Endodermal cell (in vitro differentiated cells): ENCODE measurements around the gene SERPINE3. TPM values are rescaled to one million over a fixed set of nuclear protein-coding genes. Genes with fewer than 3 reads are reported as not detected.
A peak's percentile ranks its signal among the peaks of the same experiment; 100 is the strongest.

Experiments
- DNase-seq: peaks from one replicate; pipeline ENCODE4 v3.0.0-alpha.2; 2017
- H3K27ac ChIP-seq: 2 replicates; pipeline ENCODE4 v1.5.1; 2013; ENCODE audit warnings: mild to moderate bottlenecking, low read depth, low read length, moderate library complexity
- H3K27me3 ChIP-seq: 2 replicates; pipeline ENCODE4 v1.6.1; 2013; ENCODE audit warnings: mild to moderate bottlenecking, low read length, moderate library complexity; ENCODE audit not compliant: insufficient read depth, control insufficient read depth, poor library complexity, severe bottlenecking
- H3K36me3 ChIP-seq: 2 replicates; pipeline ENCODE4 v1.7.0; 2013; ENCODE audit warnings: mild to moderate bottlenecking, low read length, moderate library complexity; ENCODE audit not compliant: control insufficient read depth, insufficient read depth
- H3K4me1 ChIP-seq: one replicate; pipeline ENCODE4 v1.7.0; 2013; ENCODE audit warnings: low read length; ENCODE audit not compliant: control insufficient read depth, insufficient read depth
- H3K4me3 ChIP-seq: 2 replicates; pipeline ENCODE4 v1.5.1; 2013; ENCODE audit warnings: mild to moderate bottlenecking, low read length, moderate library complexity
- H3K9ac ChIP-seq: 2 replicates; pipeline ENCODE4 v1.6.1; 2013; ENCODE audit warnings: mild to moderate bottlenecking, low read length, moderate library complexity; ENCODE audit not compliant: poor library complexity, severe bottlenecking; ENCODE audit errors: extremely low read depth
- H3K9me3 ChIP-seq: 2 replicates; pipeline ENCODE4 v1.6.1; 2013; ENCODE audit warnings: mild to moderate bottlenecking, low read length, moderate library complexity; ENCODE audit not compliant: control insufficient read depth
- H3K27ac Mint-ChIP-seq: 2 replicates; pipeline ENCODE4 v1.8.0; 2020; ENCODE audit warnings: mixed read lengths
- H3K27me3 Mint-ChIP-seq: 2 replicates; pipeline ENCODE4 v1.8.0; 2021; ENCODE audit warnings: mild to moderate bottlenecking, mixed read lengths; ENCODE audit not compliant: insufficient read depth
- H3K36me3 Mint-ChIP-seq: 2 replicates; pipeline ENCODE4 v1.8.0; 2020; ENCODE audit warnings: low read depth, mixed read lengths
- H3K4me1 Mint-ChIP-seq: 2 replicates; pipeline ENCODE4 v1.8.0; 2020; ENCODE audit warnings: mixed read lengths
- H3K4me3 Mint-ChIP-seq: 2 replicates; pipeline ENCODE4 v1.8.0; 2020; ENCODE audit warnings: mild to moderate bottlenecking, moderate library complexity, mixed read lengths
- H3K9me3 Mint-ChIP-seq: 2 replicates; pipeline ENCODE4 v1.8.0; 2020; ENCODE audit warnings: mild to moderate bottlenecking, mixed read lengths
- CTCF ChIP-seq: fragments of 200-600 bp; sonication (generic); conservative IDR thresholded peaks from 2 replicates; pipeline ENCODE4 v1.5.0; 2021; ENCODE audit warnings: antibody characterized with exemption, mild to moderate bottlenecking
- whole genome bisulfite sequencing, 2 experiments: methylation state at CpG; one replicate each; pipeline versions ENCODE4 v1.1.5 to v1.1.7; 2013; ENCODE audit warnings: missing lambda C conversion rate in 2 of 2, mixed read lengths in 1 of 2; ENCODE audit not compliant: insufficient coverage in 1 of 2, insufficient read length in 1 of 2; 5-methylcytosine and 5-hydroxymethylcytosine counted together
- total RNA-seq, 2 donors: library from RNA; stranded (reverse); fragmentation: NEBNext Ultra II Directional in 1 of 2; extraction: Animal tissue kit (Norgen Biotek cat#: 25700) in 1 of 2; gene quantifications; 2 replicates in 1 of 2; 3 replicates in 1 of 2; pipeline ENCODE4 v1.2.1, GENCODE V29; 2021

SERPINE3 gene
- total RNA-seq, 2 donors from 2014 or later = 0.89 TPM; not detected in 1

- H3K4me1 Mint-ChIP-seq = no peaks in the 10 kb centered on the region
- Histone ChIP-seq H3K9ac (no peak overlapping the region), H3K4me3 (no peak overlapping the region), H3K4me1 (no peaks in the 10 kb centered on the region), H3K36me3 (no peaks in the 10 kb centered on the region), H3K9me3 (no peaks in the 10 kb centered on the region), H3K27ac (no peak overlapping the region), H3K27me3 (no peaks in the 10 kb centered on the region)
- H3K9me3 Mint-ChIP-seq = no peaks in the 10 kb centered on the region
- H3K27ac Mint-ChIP-seq = no peak overlapping the region
- no peak for TF ChIP-seq CTCF
- H3K4me3 Mint-ChIP-seq = no peak overlapping the region
- DNase-seq = peak; percentile 24
- peaks cover 2% of the 10 kb centered on the region for H3K27me3 Mint-ChIP-seq
- no peaks in the 10 kb centered on the region for H3K36me3 Mint-ChIP-seq
These were observed 35.6 kb upstream of the SERPINE3 start for GRCh38 chr13:51303882-51304281.

- no peak for TF ChIP-seq CTCF
- Mint-ChIP-seq H3K4me1 (no peaks in the 10 kb centered on the region), H3K27ac (no peak overlapping the region), H3K36me3 (no peaks in the 10 kb centered on the region), H3K27me3 (peaks cover 2% of the 10 kb centered on the region), H3K4me3 (no peak overlapping the region), H3K9me3 (no peaks in the 10 kb centered on the region)
- DNase-seq = peak; percentile 39
- H3K27ac ChIP-seq = no peak overlapping the region
- H3K4me3 ChIP-seq = no peak overlapping the region
- no peaks in the 10 kb centered on the region for H3K27me3 ChIP-seq
- no peaks in the 10 kb centered on the region for H3K36me3 ChIP-seq
- H3K4me1 ChIP-seq = no peaks in the 10 kb centered on the region
- H3K9me3 ChIP-seq = no peaks in the 10 kb centered on the region
- WGBS, 2 experiments = 56 to 75% methylated on average over 4 to 7 of the region's 7 CpGs
- H3K9ac ChIP-seq = no peak overlapping the region
These were observed 34.1 kb upstream of the SERPINE3 start for GRCh38 chr13:51305271-51305967.

GRCh38 chr13:51308781-51309180 lies 30.7 kb upstream of the SERPINE3 start:
- H3K36me3 ChIP-seq = no peaks in the 10 kb centered on the region
- peaks cover 10% of the 10 kb centered on the region for H3K4me1 Mint-ChIP-seq
- peak; percentile 21 for DNase-seq
- H3K27me3 ChIP-seq = no peaks in the 10 kb centered on the region
- H3K36me3 Mint-ChIP-seq = no peaks in the 10 kb centered on the region
- no peak overlapping the region for H3K27ac Mint-ChIP-seq
- H3K9me3 Mint-ChIP-seq = no peaks in the 10 kb centered on the region
- H3K9me3 ChIP-seq = no peaks in the 10 kb centered on the region
- no peak overlapping the region for H3K4me3 Mint-ChIP-seq
- peaks cover 11% of the 10 kb centered on the region for H3K27me3 Mint-ChIP-seq
- H3K4me3 ChIP-seq = no peak overlapping the region
- WGBS, 2 experiments = 81 to 88% methylated on average over 6 of the region's 6 CpGs
- no peak overlapping the region for H3K27ac ChIP-seq
- H3K4me1 ChIP-seq = no peaks in the 10 kb centered on the region
- no peak for TF ChIP-seq CTCF
- no peak overlapping the region for H3K9ac ChIP-seq
